Astrocyte of the spinal cord (primary cell): ENCODE data around the gene SMYD3.
A peak's percentile ranks its signal among the peaks of the same experiment; 100 is the strongest.
"Not testable (repeated sequence)": the region's sequence is repeated elsewhere in the genome, so short reads cannot be mapped to it uniquely, and the experiment has no call there.

ENCODE experiments used
- DNase-seq: peaks from one replicate; pipeline ENCODE4 v3.0.0; 2011; ENCODE audit warnings: low read depth, low spot score
- H3K4me3 ChIP-seq: 2 replicates; pipeline ENCODE4 v1.5.1; 2011; ENCODE audit warnings: low read depth, mild to moderate bottlenecking, low read length, moderate library complexity
- in situ Hi-C: cut with HindIII; loops from 2 replicates; pipeline ENCODE4 v1.10.0; 2017; ENCODE audit warnings: low sequenced_read_pairs
- TF ChIP-seq, protein P1 (sequence below): IDR thresholded peaks from 2 replicates; pipeline ENCODE4 v1.5.1; 2012; ENCODE audit warnings: low read depth, mild to moderate bottlenecking, low read length, inconsistent platforms

The SMYD3 gene

GRCh38 chr1:246029616-246030015 lies 477.5 kb downstream of the SMYD3 start:
- no peak overlapping the region for H3K4me3 ChIP-seq
- no peak for DNase-seq
- in situ Hi-C loops: no loop called here
- TF ChIP-seq, protein P1, sequence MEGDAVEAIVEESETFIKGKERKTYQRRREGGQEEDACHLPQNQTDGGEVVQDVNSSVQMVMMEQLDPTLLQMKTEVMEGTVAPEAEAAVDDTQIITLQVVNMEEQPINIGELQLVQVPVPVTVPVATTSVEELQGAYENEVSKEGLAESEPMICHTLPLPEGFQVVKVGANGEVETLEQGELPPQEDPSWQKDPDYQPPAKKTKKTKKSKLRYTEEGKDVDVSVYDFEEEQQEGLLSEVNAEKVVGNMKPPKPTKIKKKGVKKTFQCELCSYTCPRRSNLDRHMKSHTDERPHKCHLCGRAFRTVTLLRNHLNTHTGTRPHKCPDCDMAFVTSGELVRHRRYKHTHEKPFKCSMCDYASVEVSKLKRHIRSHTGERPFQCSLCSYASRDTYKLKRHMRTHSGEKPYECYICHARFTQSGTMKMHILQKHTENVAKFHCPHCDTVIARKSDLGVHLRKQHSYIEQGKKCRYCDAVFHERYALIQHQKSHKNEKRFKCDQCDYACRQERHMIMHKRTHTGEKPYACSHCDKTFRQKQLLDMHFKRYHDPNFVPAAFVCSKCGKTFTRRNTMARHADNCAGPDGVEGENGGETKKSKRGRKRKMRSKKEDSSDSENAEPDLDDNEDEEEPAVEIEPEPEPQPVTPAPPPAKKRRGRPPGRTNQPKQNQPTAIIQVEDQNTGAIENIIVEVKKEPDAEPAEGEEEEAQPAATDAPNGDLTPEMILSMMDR: no peak

DNA sequence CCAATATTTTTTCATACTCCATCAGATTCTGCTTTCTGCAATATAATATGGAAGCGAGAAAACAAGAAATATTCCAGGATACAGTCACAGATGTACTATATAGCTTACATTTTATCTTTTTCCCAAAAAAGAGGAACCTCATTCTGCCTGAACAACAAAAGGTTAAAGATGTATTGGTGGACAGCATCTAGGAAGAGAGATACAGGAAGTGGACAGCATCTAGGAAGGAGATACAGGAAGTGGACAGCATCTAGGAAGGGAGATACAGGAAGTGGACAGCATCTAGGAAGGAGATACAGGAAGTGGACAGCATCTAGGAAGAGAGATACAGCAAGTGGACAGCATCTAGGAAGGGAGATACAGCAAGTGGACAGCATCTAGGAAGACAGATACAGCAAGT lies 483.0 kb downstream of the SMYD3 start:
- DNase-seq, in situ Hi-C loops, H3K4me3 ChIP-seq: not testable (repeated sequence)

DNA sequence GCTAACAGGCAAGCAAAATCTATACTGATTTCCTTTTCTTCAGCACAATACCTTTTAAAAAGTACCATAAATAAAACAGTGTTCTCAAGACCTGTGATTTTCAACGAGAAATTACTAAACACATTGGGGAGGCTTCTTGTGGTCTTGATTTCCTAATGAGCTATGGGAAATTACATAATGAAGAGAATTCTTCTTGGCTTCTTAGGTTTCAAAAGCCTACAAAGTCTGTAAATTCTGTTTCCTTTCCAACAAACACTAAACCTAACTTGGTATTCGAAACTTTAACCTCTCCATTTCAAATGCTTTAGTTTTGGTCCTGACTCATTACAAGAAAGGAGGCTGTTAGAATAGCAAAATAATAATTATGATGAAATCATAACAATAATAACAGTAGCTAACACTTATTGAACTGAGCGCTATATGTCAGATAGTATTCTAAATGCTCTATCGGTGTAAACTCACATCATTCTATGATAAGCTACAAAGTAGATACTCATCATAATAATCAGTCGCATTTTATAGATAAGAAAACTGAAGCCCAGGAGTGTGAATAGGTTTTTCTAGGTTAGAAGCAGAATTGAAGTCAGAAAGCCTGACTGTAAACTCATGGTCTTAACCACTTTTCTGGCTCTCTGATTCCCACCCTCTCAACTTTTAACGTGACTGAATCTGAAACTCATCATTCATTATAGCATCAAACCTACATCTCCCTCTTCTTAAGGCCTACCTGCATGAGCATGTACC lies 486.7 kb downstream of the SMYD3 start:
- in situ Hi-C loops: no loop called here
- DNase-seq: no peak
- TF ChIP-seq, protein P1: no peak
- H3K4me3 ChIP-seq: no peak overlapping the region

DNA sequence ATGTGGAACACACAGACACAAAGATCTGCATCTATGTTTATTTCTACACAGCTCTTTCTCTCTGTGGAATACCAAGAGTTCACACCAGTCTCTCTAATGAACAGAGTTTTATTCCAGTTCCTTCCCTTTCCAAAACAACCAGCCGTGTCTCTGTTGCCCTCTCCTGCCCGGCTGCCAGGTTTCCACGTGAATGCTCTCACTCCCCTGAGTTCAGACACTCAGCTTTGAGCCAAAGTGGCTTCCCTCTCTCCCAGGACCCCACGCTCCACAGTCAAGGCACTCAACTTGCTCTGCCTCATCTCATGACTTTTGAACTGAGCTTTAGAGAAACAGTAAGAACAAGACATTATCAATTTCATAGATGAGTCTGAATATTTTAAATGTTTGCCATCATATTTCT lies 488.9 kb downstream of the SMYD3 start:
- no peak overlapping the region for H3K4me3 ChIP-seq
- DNase-seq: no peak
- in situ Hi-C loops: no loop called here
- TF ChIP-seq, protein P1: no peak

GRCh38 chr1:246012341-246012740 lies 494.7 kb downstream of the SMYD3 start:
- TF ChIP-seq, protein P1: peak; percentile 56
- in situ Hi-C loops: no loop called here
- no peak overlapping the region for H3K4me3 ChIP-seq
- DNase-seq: peak; percentile 54

- TF ChIP-seq, protein P1: no peak
- DNase-seq: no peak
- no peak overlapping the region for H3K4me3 ChIP-seq
- in situ Hi-C loops: no loop called here
Observed at GRCh38 chr1:246010386-246010785, 496.7 kb downstream of the SMYD3 start.

- TF ChIP-seq, protein P1: no peak
- H3K4me3 ChIP-seq: no peak overlapping the region
- DNase-seq: no peak
- in situ Hi-C loops: no loop called here
Observed at GRCh38 chr1:246008363-246008831, 498.7 kb downstream of the SMYD3 start.
